Sciatic nerve (tissue), 2 donors: ENCODE results near the gene TEP1. TPM values are rescaled to one million over a fixed set of nuclear protein-coding genes. Genes with fewer than 3 reads are reported as not detected.

ENCODE experiments used
- ATAC-seq: fragments of 200-7000 bp; cut with Tn5 transposase; one replicate; pipeline ENCODE4 v1.9.1; 2020; ENCODE audit warnings: mild to moderate bottlenecking, moderate library complexity
- DNase-seq: peaks from one replicate; pipeline ENCODE4 v3.0.0-alpha.2; 2020; ENCODE audit warnings: low spot score
- intact Hi-C: fragments of 100-400 bp; cut with DNase I; formaldehyde crosslinking; loops from one replicate; pipeline ENCODE4 v1.14.2; 2022
- total RNA-seq: library from RNA; stranded (reverse); fragmentation: NEBNext Ultra II Directional; extraction: Animal tissue kit (Norgen Biotek cat#: 25700); gene quantifications from one replicate; pipeline ENCODE4 v1.2.1, GENCODE V29; 2021
- donor health status: DM: no; HTN: no; CAD: no.
- donor health status: DM: no; HTN: no; CAD: no.

The TEP1 gene
- total RNA-seq, 1 donor from 2014 or later: 44.7 TPM

- intact Hi-C loops: no loop called here
- DNase-seq (no peak), ATAC-seq (peak; percentile 29)
Measured at GRCh38 chr14:20435582-20436362, 22.5 kb upstream of the TEP1 start, which contains the start of gene KLHL33. Gene KLHL33, minus strand, starts transcription at chr14:20436166. Its CDS starts 355 bp downstream, at chr14:20435811.

DNA sequence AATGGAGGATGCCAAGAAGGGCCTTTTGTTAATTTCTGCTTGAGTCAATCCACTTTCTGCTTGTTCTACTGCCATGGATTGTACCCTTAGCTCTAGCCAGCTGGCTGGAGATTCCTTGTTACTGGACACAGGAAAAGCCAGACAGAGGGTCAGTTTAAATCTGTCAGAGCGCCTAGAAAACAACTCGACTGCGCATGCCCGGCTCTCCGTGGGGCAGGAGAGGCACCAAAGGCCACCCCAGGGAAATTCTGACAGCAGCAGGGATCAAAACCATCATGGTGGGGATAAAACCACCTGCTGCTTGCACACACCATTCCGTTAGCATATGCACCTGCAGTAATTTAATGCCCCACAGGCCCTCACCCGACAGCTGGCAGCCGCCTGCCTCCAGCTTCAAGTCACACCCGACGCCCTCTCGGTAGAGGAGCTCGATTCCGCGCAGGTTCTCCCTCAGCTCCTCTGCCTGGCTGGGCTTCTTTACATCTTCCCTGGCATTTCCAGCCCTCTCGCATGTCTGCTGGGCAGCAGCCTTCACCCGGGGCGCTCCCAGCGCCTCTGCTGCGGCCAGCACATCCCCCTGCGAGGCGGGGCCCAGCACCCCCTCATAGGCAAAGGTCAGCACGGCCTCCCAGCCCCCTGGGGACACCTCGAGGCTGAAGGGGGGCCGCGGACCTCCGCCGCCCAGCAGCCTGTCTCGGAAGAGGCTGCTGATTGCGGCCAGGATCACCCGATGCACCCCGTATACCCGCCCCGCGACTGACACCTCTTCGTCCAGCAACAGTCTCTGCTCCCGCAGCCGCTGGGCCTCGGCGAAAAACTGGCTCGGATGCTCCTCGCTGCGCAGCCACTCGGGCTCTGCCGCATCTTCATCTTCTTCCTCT is 21.6 kb upstream of the TEP1 start:
- intact Hi-C loops: no loop called here
- ATAC-seq: peak; percentile 93
- DNase-seq: peak; percentile 85

DNA sequence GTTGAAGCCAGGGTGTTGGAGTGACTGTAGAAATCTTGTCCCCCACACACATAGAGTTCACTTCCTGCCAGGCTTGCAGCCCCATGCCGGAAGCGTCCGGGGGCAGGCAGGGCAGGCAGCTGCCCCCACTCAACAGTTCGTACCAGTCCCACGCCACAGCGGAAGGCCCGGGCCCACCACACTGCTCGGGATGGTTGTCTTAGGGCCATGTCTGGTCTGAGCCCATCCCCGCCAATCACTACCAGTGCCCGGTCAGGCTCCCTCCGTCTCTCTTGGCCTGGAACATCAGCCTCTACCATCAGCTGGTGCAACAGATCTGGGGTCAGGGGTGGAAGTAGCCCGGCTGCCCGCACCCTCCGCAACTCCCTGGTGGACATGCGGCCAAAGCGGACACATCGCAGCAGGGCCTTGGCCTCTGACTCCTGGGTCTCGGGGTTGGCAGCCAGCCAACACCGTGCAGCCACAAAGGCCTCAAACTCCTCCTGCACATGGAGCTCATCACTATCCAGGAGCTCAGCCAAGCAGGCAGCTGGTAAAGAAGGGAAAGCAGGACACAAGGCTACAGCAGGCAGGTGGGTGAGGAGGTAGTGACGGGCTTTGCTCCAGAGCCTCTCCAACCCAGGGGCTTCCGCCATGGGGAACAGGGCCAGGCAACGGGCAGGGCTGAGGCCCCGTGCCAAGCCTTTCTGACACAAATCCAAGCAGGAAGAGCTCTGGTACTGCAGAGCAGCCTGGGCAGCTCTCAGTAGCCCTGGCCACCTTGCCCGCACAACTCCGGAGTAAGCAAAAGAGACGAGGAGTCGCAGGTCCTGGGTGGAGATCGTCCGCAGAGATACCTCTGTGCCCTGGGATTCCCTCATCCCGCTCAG is 16.7 kb upstream of the TEP1 start:
- DNase-seq (no peak), ATAC-seq (no peak)
- intact Hi-C loops: no loop called here

DNA sequence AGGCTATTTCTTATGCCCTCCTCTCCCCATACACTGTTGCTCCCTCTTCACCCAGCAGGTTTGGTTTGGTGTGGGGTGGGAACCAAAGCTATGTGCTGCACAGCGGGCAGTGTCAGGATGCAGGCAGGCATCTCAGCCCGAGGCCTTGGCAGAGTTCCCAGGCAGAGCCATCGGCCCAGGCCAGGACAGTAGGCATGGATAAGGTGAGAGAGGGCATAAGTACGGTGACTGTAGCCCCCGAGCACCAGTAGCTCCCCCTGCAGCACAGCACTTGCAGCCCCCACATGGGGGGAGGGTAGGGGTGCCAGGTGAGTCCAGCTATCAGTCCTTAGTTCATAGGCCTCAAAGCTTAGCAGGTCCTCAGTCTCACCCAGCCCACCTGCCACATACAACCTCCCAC is 15.5 kb upstream of the TEP1 start:
- ATAC-seq (no peak), DNase-seq (no peak)
- intact Hi-C loops: no loop called here

DNA sequence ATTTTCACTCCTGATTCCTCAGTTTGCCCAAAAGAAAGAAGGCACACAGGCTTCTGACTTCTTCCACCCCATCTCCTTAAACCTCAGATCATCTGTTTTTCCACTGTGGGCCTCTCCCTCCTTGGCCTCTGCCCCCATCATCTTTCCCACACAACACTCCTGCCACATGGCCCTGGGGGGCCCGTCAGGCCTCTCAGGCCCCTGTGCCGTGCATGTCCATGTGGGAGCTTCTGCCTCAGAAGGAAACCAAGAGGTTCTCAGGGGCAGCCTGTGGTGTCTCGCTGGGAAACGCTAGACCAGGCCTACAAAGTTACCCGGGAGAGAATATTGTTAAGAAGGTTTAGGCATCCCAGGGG is 14.7 kb upstream of the TEP1 start:
- intact Hi-C loops: no loop called here
- DNase-seq: no peak
- no peak for ATAC-seq

DNA sequence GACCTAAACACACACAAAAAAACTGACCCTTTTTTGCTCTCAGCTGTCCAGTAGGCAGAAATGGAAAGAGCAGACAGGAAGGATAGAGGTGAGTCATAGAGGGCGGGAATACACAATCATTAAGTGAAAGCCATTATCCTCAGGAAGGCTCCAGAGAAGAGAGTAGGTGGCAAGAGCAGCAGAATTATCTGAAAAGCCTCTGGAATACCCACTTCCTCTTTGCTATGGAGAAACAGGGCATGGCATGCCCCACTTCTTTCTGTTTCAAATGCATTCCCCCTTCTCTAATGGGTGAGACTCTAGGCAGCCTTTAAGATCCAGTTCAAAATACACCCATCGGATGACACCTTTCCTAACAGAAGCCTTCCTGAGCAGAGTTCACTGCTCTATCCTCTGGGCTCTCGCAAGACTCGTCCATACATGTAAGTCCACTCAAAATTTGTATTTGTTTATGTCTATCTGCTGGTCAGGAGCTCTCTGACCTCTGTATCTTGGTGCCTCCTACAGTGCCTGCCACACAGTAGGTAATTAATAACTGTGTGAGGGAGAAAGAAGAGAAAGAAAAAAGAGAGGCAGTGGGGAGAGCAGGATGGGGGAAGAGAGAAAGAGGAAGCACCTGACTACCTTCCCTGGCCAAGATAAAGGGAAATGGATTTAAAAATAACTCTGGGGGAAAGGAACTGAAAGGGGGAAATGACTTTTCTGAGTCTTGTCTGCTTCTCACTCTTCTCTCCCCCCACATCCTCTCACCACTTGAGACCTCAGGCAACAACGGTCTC is 14.1 kb upstream of the TEP1 start:
- intact Hi-C loops: no loop called here
- no peak for DNase-seq
- peak; percentile 47 for ATAC-seq

DNA sequence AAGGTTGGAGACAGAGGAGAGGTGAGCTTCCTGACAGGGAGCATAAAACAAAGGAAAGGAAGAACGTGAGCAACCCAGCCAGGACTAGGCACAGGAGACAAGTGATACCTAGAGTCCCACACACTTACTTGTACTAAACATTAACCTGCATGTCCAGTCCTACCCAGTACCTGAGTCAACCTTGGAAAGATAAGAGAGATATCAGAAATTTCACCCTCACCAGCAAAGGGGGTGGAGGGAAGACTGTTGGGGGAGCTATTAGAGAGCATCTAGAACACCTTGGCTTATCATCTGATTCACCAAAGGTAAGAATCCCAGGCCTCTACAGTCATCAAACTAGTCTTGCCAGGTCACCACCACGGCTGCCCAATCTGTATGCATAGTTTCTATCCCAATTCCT is 11.6 kb upstream of the TEP1 start:
- intact Hi-C loops: no loop called here
- no peak for ATAC-seq
- DNase-seq: no peak

GRCh38 chr14:20422886-20423285 is 9.6 kb upstream of the TEP1 start:
- ATAC-seq (no peak), DNase-seq (no peak)
- intact Hi-C loops: no loop called here

DNA sequence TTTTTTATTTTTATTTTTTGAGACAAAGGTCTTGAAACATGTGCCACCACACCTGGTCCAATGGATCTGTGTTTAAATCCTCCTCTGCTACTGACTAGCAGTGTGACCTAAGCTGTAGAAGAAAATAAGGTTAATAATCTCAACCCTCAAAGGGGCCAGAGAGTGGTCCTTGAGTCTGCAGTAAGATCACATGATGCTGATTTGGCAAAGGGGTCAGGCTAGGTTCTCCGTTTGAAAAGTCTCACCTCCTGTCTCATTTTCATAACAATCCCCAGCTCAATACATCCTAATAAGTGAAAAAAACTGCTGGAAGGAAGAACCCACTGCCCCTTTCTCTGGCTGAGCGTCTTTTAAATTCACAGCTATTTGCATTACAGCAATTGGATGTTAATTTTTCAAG is 8.0 kb upstream of the TEP1 start:
- intact Hi-C loops: no loop called here
- no peak for ATAC-seq

GRCh38 chr14:20419419-20419818 is 6.1 kb upstream of the TEP1 start:
- ATAC-seq (no peak), DNase-seq (no peak)
- intact Hi-C loops: no loop called here

More for the DNA sequence above, 8.0 kb upstream of the TEP1 start:
- no peak for DNase-seq

GRCh38 chr14:20418501-20418909 is 5.2 kb upstream of the TEP1 start:
- intact Hi-C loops: no loop called here
- no peak for ATAC-seq
- DNase-seq: no peak

DNA sequence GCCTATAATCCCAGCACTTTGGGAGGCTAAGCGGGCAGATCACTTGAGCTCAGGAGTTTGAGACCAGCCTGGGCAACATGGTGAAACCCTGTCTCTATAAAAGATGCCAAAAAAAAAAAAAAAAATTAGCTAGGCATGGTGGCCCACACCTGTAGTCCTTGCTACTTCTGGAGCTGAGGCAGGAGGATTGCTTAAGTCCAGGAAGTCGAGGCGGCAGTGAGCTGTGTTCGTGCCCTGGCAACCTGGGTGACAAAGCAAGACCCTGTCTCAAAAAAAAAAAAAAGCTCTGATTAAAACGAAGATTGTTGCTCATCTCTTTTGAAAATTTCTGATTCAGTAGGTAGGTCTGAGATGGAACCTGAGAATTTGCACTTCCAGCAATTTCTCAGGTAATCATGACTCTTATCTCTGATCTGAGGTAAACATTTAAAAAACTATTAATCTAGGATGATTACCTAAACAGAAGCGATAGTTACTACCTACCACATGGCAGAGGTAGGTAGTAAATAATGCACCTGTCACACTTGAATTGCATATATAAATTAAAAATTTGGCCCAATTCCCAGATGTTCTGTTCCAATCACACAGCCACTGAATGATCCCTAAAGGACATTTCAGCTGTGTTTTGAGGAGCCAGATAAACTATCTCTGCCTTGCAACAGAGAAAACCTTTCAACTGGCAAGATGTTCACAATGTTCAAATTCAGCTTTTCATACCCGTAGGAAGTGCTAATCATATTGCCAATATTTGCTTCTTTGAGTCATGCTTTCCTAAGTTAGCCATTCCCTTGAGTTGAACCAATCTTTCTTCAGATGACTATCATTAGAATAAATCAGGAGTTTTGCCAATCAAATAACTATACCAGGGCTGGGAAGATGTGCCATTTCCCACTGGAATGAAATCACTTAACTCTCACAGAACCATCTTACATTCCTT is 4.2 kb upstream of the TEP1 start:
- DNase-seq (no peak), ATAC-seq (no peak)
- intact Hi-C loops: no loop called here

- intact Hi-C loops: no loop called here
- no peak for DNase-seq
- no peak for ATAC-seq
Measured at GRCh38 chr14:20416223-20416622, 2.9 kb upstream of the TEP1 start.

DNA sequence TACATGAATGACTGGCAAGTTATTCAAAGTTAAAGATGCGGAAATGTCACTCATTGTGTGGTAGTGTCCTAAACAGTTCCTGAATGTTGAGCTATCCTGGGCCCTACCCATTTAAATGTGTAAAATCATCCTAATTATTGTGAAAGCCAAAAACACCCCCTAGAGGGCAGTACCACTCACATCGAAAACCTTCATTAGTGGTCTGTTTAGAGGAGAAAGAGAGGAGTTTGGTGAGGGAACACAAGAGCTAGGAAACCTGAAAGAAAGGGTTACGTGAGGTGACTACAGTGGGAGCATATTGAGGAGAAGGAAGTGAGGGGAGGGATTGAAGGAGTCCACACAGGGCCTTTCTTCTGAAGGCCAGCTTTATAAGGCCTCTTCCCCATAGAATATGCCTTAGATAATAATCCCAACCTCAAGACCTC is 2.5 kb upstream of the TEP1 start:
- intact Hi-C loops: no loop called here
- ATAC-seq: peak; percentile 21
- DNase-seq: no peak

DNA sequence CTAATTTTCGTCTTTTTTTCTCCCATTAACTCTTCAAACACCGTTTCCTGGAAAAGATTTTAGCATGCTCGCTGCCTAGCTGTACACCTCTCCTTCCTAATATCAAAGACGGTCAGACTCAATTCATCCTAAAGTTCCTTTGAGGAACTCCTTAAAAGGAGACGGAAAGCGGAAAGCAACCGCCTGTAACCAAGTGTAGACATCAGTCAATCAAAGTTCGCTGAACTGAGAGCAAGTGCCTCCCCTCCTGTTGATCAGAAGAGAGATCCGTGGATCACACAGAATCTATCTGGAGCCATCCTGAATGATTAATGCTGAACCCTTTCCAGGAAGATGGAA is 412 bp upstream of the TEP1 start:
- intact Hi-C loops: no loop called here

DNA sequence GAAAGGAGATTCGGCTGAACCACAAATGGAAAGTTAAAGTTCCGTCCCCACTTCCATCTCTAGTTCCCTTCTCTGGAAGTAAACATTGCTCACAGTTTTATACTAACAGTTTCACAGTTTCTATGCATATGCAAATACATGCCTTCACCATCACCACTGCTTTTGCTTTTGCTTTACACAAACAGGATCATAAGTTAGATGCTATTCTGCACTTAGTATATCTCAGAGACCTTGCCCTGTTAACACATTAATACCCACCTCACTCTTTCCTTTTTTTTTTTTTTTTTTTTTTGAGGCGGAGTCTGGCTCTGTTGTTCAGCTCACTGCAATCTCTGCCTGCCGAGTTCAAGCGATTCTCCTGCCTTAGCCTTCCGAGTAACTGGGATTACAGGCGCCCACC is 890 bp downstream of the TEP1 start:
- DNase-seq (no peak), ATAC-seq (peak; percentile 25)
- intact Hi-C loops: no loop called here

More for the DNA sequence above, 412 bp upstream of the TEP1 start:
- DNase-seq: no peak
- ATAC-seq: peak; percentile 3

- ATAC-seq (no peak), DNase-seq (no peak)
- intact Hi-C loops: no loop called here
Measured at GRCh38 chr14:20409226-20409625, 4.1 kb downstream of the TEP1 start.

GRCh38 chr14:20403521-20403920 is 9.8 kb downstream of the TEP1 start:
- intact Hi-C loops: no loop called here
- DNase-seq: no peak
- ATAC-seq: no peak
